K562 (cell line): ENCODE results near the gene CDK11B. TPM values are rescaled to one million over a fixed set of nuclear protein-coding genes. Genes with fewer than 3 reads are reported as not detected.

Source experiments
- ATAC-seq: fragments of 200-7000 bp; cut with Tn5 transposase; 3 replicates; pipeline ENCODE4 v1.9.1; 2020; ENCODE audit warnings: moderate library complexity
- BruUV-seq: library from RNA; stranded (reverse); fragments of 400-500 nt; replicated peaks from 2 replicates; lab custom pipeline; 2021; lab: Mats Ljungman, UMichigan
- CTCF ChIA-PET: fragments of 300-600 bp; formaldehyde crosslinking; extraction: SDS; loops from one replicate; lab custom pipeline; 2021; ENCODE audit warnings: low intra/inter-chr PET ratio; lab: Yijun Ruan, JAX
- POLR2A ChIA-PET: fragments of 300-600, 350-650 bp; sonication (Branson Sonifier 250); formaldehyde crosslinking; extraction: SDS; loops from one replicate; lab custom pipeline; 2021; ENCODE audit warnings: antibody characterized with exemption, inconsistent platforms; lab: Yijun Ruan, JAX
- DNase-seq, 4 experiments: peaks; one replicate each; pipeline versions ENCODE4 v3.0.0 to v3.0.0-alpha.2; 2011 to 2018; ENCODE audit warnings: low spot score in 3 of 4, mixed read lengths in 3 of 4; ENCODE audit errors: extremely low read depth in 1 of 4
- FAIRE-seq: peaks from 2 replicates; lab custom pipeline; 2011; peaks lifted over from hg19 to GRCh38; lab: Jason Lieb, UNC
- H2AFZ ChIP-seq: 2 replicates; pipeline ENCODE4 v1.6.0; 2011; ENCODE audit warnings: low read depth, low read length, control low read depth, inconsistent platforms
- H3K27ac ChIP-seq: fragments of 200-600 bp; 3 replicates; pipeline ENCODE4 v1.8.0; 2011; ENCODE audit warnings: low read depth, mild to moderate bottlenecking, control low read depth, inconsistent platforms, low read length, moderate library complexity, mixed read lengths; ENCODE audit errors: extremely low read depth
- H3K27me3 ChIP-seq, 2 experiments: fragments of 300-600 bp in 1 of 2; 2 replicates in 1 of 2; 3 replicates in 1 of 2; pipeline versions ENCODE4 v1.6.0 to v1.8.0; 2011; ENCODE audit warnings: inconsistent platforms in 2 of 2, low read length in 2 of 2, mild to moderate bottlenecking in 1 of 2, mixed read lengths in 1 of 2, moderate library complexity in 1 of 2; ENCODE audit not compliant: control insufficient read depth in 2 of 2, insufficient read depth in 2 of 2
- H3K36me3 ChIP-seq: fragments of 300-600 bp; 3 replicates; pipeline ENCODE4 v1.8.0; 2011; ENCODE audit warnings: mild to moderate bottlenecking, low read length, inconsistent platforms; ENCODE audit not compliant: control insufficient read depth, insufficient read depth
- H3K4me1 ChIP-seq, 2 experiments: fragments of 200-600 bp in 1 of 2; replicated peaks in 1 of 2; 2 replicates in 1 of 2; 3 replicates in 1 of 2; pipeline versions ENCODE4 v1.5.1 to v1.8.0; 2011; ENCODE audit warnings: inconsistent platforms in 2 of 2, low read length in 2 of 2, mild to moderate bottlenecking in 1 of 2, mixed read lengths in 1 of 2, moderate library complexity in 1 of 2; ENCODE audit not compliant: control insufficient read depth in 2 of 2, insufficient read depth in 2 of 2
- H3K4me2 ChIP-seq: 2 replicates; pipeline ENCODE4 v1.6.1; 2011; ENCODE audit warnings: low read length, control low read depth, inconsistent platforms, mixed read lengths; ENCODE audit not compliant: insufficient read depth
- H3K4me3 ChIP-seq: fragments of 200-600 bp; sonication (generic), shearing (Covaris generic); 2 replicates; pipeline ENCODE4 v1.5.1; 2016; ENCODE audit warnings: control low read depth, inconsistent platforms
- H3K79me2 ChIP-seq: fragments of 200-600 bp; 3 replicates; pipeline ENCODE4 v1.8.0; 2011; ENCODE audit warnings: low read length, inconsistent platforms; ENCODE audit not compliant: control insufficient read depth, insufficient read depth
- H3K9ac ChIP-seq, 2 experiments: 2 replicates each; pipeline versions ENCODE4 v1.6.0 to v1.6.1; 2011; ENCODE audit warnings: low read depth in 2 of 2, low read length in 2 of 2, control low read depth in 1 of 2, inconsistent platforms in 1 of 2, mild to moderate bottlenecking in 1 of 2, mixed read lengths in 1 of 2; ENCODE audit not compliant: insufficient read depth in 1 of 2
- H3K9me1 ChIP-seq: one replicate; pipeline ENCODE4 v1.6.0; 2011; ENCODE audit warnings: inconsistent platforms, mild to moderate bottlenecking, low read length, moderate library complexity; ENCODE audit not compliant: control insufficient read depth, insufficient read depth
- H3K9me3 ChIP-seq: replicated peaks from 2 replicates; pipeline ENCODE4 v1.5.1; 2011; ENCODE audit warnings: low read depth, low read length, inconsistent platforms; ENCODE audit not compliant: control insufficient read depth, insufficient read depth
- H4K20me1 ChIP-seq: replicated peaks from 2 replicates; pipeline ENCODE4 v1.6.1; 2011; ENCODE audit warnings: low read length, inconsistent platforms, mixed read lengths; ENCODE audit not compliant: control insufficient read depth, insufficient read depth
- CTCFL ChIP-seq: IDR thresholded peaks from 2 replicates; pipeline ENCODE4 v1.6.1; 2011; ENCODE audit warnings: borderline replicate concordance, low read depth, mild to moderate bottlenecking, moderate library complexity, low read length; ENCODE audit not compliant: insufficient read depth, poor library complexity, severe bottlenecking
- MAX ChIP-seq: sonication (generic); formaldehyde crosslinking; IDR thresholded peaks from 2 replicates; pipeline ENCODE4 v1.9.0; 2022; ENCODE audit warnings: mild to moderate bottlenecking, missing genetic modification reagents
- USF1 ChIP-seq: sonication (generic); formaldehyde crosslinking; IDR thresholded peaks from 2 replicates; pipeline ENCODE4 v1.9.0; 2022; ENCODE audit warnings: mild to moderate bottlenecking, missing genetic modification reagents
- ZBTB7A ChIP-seq: IDR thresholded peaks from 2 replicates; pipeline ENCODE4 v1.6.1; 2011; ENCODE audit warnings: low read depth, mild to moderate bottlenecking, low read length, moderate library complexity, borderline replicate concordance; ENCODE audit not compliant: control insufficient read depth
- WGBS: fragments of 100-300 bp; shearing (Covaris generic); methylation state at CpG from one replicate; pipeline ENCODE4 v1.1.6; 2016; ENCODE audit warnings: low coverage, mixed read lengths; ENCODE audit not compliant: insufficient coverage; ENCODE audit errors: missing lambda C conversion rate; 5-methylcytosine and 5-hydroxymethylcytosine counted together
- in situ Hi-C: fragments of 300-500 bp; cut with MboI; formaldehyde crosslinking; loops from 4 replicates; pipeline ENCODE4 v1.15.0; 2018; ENCODE audit warnings: inconsistent platforms, mixed read lengths
- intact Hi-C: fragments of 100-400 bp; cut with micrococcal nuclease; formaldehyde crosslinking; loops from 2 replicates; pipeline ENCODE4 v1.14.2; 2022
- polyA plus RNA-seq, 8 experiments: library from polyadenylated mRNA; depleted of rRNA in 4 of 8; stranded (reverse) in 5 of 8; unstranded in 3 of 8; fragments of >200 nt; fragmentation: Nextera tagmentation in 2 of 8; fragmentation: Illumina TruSeq in 1 of 8; extraction: Ambion mirVana in 2 of 8; extraction: Trizol in 1 of 8; gene quantifications; 2 replicates each; pipeline versions ENCODE4 v1.2.1 to v1.2.3, GENCODE V29; 2011 to 2014; ENCODE audit warnings: inconsistent platforms in 1 of 8, missing spikeins in 1 of 8
- total RNA-seq, 7 experiments: library from RNA; depleted of rRNA in 6 of 7; stranded (reverse); fragments of >200 nt in 6 of 7; fragmentation: Illumina TruSeq in 2 of 7; extraction: Trizol in 2 of 7; gene quantifications; 2 replicates each; pipeline versions ENCODE4 v1.2.1 to v1.2.3, GENCODE V29; 2011 to 2021; ENCODE audit warnings: low replicate concordance in 1 of 7

The CDK11B gene
- total and polyA plus RNA-seq, 9 of the 15 experiments (the other 6 are each of a cell fraction or from before 2014, with no cell fraction given) = 2.8 to 52.2 (median 19.5) TPM

GRCh38 chr1:1603671-1604373, 55.0 kb downstream of the CDK11B start:
- DNase-seq (no peak), ATAC-seq (peak; percentile 12; the same call in 1 of the 3 replicates), FAIRE-seq (no peak)
- no peaks in the 10 kb centered on the region for H3K36me3 ChIP-seq
- intact Hi-C loops = no loop called here
- 0 out of 4 replicates have a peak overlapping the region, but pooled peaks of 1 of the 2 experiments have one; percentile 4 for H3K9ac ChIP-seq
- TF ChIP-seq MAX (0 out of 2 replicates have a peak, but pooled peaks have one; percentile 5), USF1 (CRISPR knock-in tag) (no peak), CTCFL (no peak), ZBTB7A (0 out of 2 replicates have a peak, but pooled peaks have one; percentile 4)
- H3K9me3 ChIP-seq = no peaks in the 10 kb centered on the region
- H3K4me3 ChIP-seq = no peak overlapping the region
- no peaks in the 10 kb centered on the region; the same call in 1 of the 2 replicates for H4K20me1 ChIP-seq
- H3K4me1 ChIP-seq = peaks cover 8 to 78% of the 10 kb centered on the region in 2 experiments; a peak in 4 of 5 replicates
- in situ Hi-C loops = no loop called here
- POLR2A ChIA-PET = interaction anchor here (0.6 to 5.9 kb wide), 5 partner anchors 11 to 313 kb away, joined by 3 to 61 read pairs (median 4); partner anchors contain the start of gene MIB2
- H3K4me2 ChIP-seq = no peak overlapping the region
- BruUV-seq = no TSS peak
- no peaks in the 10 kb centered on the region for H3K9me1 ChIP-seq
- H3K79me2 ChIP-seq = no peaks in the 10 kb centered on the region; the same call in 2 of the 3 replicates
- WGBS = 20% methylated on average over 13 of the region's 13 CpGs
- H3K27ac ChIP-seq = no peak overlapping the region
- CTCF ChIA-PET = no interaction called here
- H3K27me3 ChIP-seq = no peaks in the 10 kb centered on the region
- H2AFZ ChIP-seq = no peak overlapping the region
